22Rv1 (cell line): ENCODE results near the gene CAD.

ENCODE experiments used
- ZFX ChIP-seq: fragments of 450-650 bp; IDR thresholded peaks from 2 replicates; pipeline ENCODE4 v1.6.1; 2017; ENCODE audit warnings: antibody characterized with exemption, borderline replicate concordance
- TF ChIP-seq, protein P1 (sequence below): fragments of 450-650 bp; IDR thresholded peaks from 2 replicates; pipeline ENCODE4 v1.5.1; 2017; ENCODE audit warnings: mild to moderate bottlenecking

DNA sequence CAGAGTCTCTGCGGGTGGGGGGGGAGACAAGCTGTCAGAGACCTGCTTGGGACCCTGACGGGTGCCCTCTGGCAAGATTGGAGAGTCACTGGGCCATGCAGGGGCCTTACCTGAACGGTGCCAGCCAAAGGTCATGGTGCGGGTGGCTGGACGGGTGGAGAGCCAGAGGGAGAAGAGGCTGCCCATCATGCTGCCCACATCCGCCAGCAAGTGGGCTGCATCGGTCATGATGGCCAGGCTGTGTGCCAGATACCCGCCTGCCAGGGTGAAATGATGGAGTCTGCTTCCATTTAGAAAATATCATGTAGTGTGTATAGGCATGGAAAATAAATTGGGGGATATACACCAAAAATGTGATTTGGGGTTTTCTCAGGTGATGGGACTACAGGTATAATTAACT, 40.9 kb downstream of the CAD start:
- TF ChIP-seq, protein P1, sequence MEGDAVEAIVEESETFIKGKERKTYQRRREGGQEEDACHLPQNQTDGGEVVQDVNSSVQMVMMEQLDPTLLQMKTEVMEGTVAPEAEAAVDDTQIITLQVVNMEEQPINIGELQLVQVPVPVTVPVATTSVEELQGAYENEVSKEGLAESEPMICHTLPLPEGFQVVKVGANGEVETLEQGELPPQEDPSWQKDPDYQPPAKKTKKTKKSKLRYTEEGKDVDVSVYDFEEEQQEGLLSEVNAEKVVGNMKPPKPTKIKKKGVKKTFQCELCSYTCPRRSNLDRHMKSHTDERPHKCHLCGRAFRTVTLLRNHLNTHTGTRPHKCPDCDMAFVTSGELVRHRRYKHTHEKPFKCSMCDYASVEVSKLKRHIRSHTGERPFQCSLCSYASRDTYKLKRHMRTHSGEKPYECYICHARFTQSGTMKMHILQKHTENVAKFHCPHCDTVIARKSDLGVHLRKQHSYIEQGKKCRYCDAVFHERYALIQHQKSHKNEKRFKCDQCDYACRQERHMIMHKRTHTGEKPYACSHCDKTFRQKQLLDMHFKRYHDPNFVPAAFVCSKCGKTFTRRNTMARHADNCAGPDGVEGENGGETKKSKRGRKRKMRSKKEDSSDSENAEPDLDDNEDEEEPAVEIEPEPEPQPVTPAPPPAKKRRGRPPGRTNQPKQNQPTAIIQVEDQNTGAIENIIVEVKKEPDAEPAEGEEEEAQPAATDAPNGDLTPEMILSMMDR = no peak
- no peak for TF ChIP-seq ZFX
